GM06990 (cell line): Measurements from ENCODE around the gene WDPCP.

Experiments
- DNase-seq: peaks from one replicate; pipeline ENCODE4 v3.0.0-alpha.2; 2011; ENCODE audit not compliant: insufficient read length; ENCODE audit errors: extremely low read depth
- H3K27me3 ChIP-seq: replicated peaks from 2 replicates; pipeline ENCODE4 v1.6.0; 2011; ENCODE audit warnings: low read length; ENCODE audit not compliant: control insufficient read depth, insufficient read depth
- H3K36me3 ChIP-seq: 2 replicates; pipeline ENCODE4 v1.5.1; 2011; ENCODE audit warnings: low read length; ENCODE audit not compliant: control insufficient read depth, insufficient read depth
- H3K4me3 ChIP-seq: replicated peaks from 2 replicates; pipeline ENCODE4 v1.5.1; 2011; ENCODE audit warnings: low read depth, mild to moderate bottlenecking, control low read depth, low read length
- CTCF ChIP-seq: IDR thresholded peaks from 2 replicates; pipeline ENCODE4 v1.5.1; 2011; ENCODE audit warnings: low read length, control low read depth, mild to moderate bottlenecking, inconsistent platforms; ENCODE audit not compliant: insufficient read depth, poor library complexity, severe bottlenecking

Gene WDPCP

DNA sequence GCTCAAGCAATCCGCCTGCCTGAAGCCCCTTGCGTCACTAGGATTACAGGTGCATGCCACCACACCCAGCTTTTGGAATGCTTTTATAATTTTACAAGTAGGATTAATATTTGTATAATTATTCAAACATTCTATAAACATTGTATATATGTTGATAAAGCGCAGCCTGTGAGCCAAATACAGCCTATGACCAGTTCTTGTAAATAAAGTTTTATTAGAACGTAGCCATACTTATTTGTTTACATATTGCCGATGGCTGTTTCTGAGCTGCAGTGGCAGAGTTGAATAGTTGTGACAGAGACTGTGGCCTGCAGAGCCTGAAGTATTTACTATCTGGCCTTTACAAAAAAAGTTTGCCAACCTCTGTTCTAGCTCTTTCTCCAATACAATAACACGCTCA is 305.0 kb downstream of the WDPCP start:
- no peak for DNase-seq
- no peak for TF ChIP-seq CTCF

DNA sequence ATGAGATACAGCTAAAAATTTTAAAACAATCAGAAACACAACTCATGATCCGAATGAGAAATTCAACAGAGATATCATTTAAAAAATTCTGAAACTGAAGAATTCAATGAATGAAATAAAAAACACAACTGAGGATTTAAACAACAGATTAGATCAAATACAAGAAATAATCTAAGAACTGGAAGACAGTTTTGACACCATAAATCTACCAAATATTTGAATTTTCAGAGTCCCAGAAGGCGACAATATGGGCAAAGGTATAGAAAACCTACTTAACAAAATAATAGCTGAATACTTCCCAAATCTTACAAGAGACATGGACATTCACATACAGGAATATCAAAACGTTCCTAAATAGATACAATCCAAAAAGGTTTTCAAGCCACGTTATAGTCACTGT is 315.7 kb downstream of the WDPCP start:
- H3K36me3 ChIP-seq: no peaks in the 10 kb centered on the region
- no peak overlapping the region for H3K4me3 ChIP-seq
- no peak for TF ChIP-seq CTCF
- no peak for DNase-seq
- no peaks in the 10 kb centered on the region for H3K27me3 ChIP-seq

More for the DNA sequence above, 305.0 kb downstream of the WDPCP start:
- Histone ChIP-seq H3K27me3 (no peaks in the 10 kb centered on the region), H3K36me3 (no peaks in the 10 kb centered on the region), H3K4me3 (no peak overlapping the region)

DNA sequence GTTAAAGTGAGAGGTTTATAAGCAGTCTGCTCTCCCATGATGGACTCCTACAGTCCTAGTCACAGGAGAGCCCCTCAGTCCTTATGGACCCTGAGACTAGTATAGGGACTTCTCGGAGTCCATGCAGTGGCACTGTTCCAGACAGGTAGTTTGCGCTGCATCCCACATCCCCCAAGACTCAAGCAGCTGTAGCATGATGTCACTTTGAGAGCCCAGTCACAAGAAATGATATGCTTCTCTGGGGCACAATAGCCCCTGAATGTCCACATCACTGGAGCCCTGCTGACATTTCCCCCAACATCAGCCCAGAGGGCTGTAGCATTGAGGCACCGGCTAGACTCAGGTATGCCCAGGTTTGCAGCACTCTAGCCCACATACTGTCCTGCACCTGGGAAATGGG is 317.6 kb downstream of the WDPCP start:
- Histone ChIP-seq H3K36me3 (no peaks in the 10 kb centered on the region), H3K27me3 (no peaks in the 10 kb centered on the region), H3K4me3 (no peak overlapping the region)
- TF ChIP-seq CTCF: no peak
- DNase-seq: no peak

GRCh38 chr2:63268946-63269345 is 319.3 kb downstream of the WDPCP start:
- Histone ChIP-seq H3K27me3 (no peaks in the 10 kb centered on the region), H3K36me3 (no peaks in the 10 kb centered on the region), H3K4me3 (no peak overlapping the region)
- no peak for DNase-seq
- no peak for TF ChIP-seq CTCF

DNA sequence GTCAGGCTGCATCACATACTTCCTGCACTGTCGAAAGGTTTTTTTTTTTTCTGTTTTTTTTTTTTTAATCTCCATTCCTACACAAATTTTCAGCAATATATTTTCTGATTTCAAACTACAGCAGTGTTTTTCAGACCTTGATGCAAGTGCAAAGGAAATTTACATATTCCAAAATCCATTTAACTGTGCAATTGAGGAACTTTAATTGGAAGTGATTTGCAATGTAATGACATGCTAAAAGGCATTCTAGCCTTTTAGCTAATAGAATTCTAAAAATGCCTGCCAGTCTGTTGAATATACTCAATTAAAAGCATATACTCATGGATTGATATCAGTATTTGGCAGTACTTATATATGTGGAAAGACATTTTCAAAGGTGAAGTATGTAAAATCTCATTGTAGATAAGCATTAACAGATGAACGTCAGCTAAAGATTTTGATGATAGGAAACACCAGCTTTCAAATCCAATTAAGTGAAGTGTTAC is 327.1 kb downstream of the WDPCP start:
- DNase-seq: no peak
- no peak for TF ChIP-seq CTCF
- Histone ChIP-seq H3K36me3 (no peaks in the 10 kb centered on the region), H3K4me3 (no peak overlapping the region), H3K27me3 (no peaks in the 10 kb centered on the region)

DNA sequence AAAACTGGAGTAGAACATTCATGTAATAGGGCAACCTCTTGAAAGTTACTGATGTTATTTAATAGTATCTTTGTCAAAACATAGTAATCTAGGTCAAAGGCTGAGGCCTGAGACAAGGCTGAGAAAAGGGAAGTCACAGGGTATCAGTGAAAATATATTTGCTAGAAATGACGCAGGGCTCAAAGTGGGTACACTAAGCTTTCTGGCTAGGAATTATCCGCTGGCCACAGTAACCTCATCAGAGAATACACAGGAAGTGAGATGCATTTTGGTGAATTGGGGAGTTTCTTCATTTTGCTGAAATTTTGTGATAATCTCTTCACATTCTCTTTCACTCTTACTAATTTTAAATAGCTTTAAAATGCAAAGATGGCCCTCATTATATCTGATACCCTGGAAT is 330.8 kb downstream of the WDPCP start:
- Histone ChIP-seq H3K36me3 (no peaks in the 10 kb centered on the region), H3K27me3 (no peaks in the 10 kb centered on the region), H3K4me3 (no peak overlapping the region)
- no peak for TF ChIP-seq CTCF
- peak; percentile 32 for DNase-seq
